ENCODE results near the gene GALR2.

DNA sequence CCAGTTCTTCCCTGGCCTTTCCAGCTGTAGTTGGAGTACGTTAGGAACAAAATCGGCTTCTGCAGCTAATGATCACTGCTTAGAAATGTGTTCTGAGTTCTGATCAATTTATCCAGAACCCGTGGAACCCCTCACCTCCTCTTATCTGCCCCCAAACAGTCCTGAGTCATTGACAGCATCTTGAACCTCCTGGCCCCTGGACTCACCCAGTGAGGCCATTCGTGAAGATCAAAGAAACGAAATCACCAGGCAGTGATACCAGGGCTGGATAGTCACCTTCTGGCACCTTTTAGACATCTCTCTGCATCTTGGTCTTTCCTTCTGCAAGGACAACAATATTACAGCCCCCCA is 46.1 kb downstream of the GALR2 start:
- TF ChIP-seq, protein P1, sequence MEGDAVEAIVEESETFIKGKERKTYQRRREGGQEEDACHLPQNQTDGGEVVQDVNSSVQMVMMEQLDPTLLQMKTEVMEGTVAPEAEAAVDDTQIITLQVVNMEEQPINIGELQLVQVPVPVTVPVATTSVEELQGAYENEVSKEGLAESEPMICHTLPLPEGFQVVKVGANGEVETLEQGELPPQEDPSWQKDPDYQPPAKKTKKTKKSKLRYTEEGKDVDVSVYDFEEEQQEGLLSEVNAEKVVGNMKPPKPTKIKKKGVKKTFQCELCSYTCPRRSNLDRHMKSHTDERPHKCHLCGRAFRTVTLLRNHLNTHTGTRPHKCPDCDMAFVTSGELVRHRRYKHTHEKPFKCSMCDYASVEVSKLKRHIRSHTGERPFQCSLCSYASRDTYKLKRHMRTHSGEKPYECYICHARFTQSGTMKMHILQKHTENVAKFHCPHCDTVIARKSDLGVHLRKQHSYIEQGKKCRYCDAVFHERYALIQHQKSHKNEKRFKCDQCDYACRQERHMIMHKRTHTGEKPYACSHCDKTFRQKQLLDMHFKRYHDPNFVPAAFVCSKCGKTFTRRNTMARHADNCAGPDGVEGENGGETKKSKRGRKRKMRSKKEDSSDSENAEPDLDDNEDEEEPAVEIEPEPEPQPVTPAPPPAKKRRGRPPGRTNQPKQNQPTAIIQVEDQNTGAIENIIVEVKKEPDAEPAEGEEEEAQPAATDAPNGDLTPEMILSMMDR (IDR thresholded peaks at IDR 0.05; ENCODE audit: low read length): no peak
- TF ChIP-seq EZH2 (IDR thresholded peaks at IDR 0.05; ENCODE audit: borderline replicate concordance, low read length): no peak
